Measurements from ENCODE around the gene LLCFC1.

DNA sequence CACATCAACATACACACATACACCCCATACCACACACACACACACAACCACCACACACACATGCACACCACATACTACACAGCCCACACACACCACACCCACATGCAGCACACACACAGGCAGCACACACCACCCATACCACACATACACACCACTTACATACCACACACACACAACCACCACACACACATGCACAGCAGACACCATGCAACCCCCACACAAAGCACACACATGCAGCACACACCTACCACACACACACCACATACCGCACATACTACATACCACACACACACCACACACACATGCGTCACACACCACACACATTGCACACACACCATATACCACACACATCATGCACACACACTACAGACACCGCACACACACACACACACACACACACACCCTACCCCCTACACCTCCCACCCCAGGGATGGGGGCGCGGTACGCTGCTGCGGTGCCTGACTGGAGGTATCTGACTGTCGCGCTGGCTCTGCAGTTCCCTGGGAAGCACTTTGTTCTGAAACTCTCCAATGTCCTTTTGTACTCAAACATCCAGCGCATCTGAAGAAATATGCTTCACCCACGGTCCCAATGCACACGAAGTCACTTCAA is 48.3 kb upstream of the LLCFC1 start:
- TF ChIP-seq RNF2 (IDR thresholded peaks at IDR 0.05; ENCODE audit: borderline replicate concordance, low read depth, low read length, missing control alignments, poor library complexity, severe bottlenecking), result no peak
- TF ChIP-seq, protein P1, sequence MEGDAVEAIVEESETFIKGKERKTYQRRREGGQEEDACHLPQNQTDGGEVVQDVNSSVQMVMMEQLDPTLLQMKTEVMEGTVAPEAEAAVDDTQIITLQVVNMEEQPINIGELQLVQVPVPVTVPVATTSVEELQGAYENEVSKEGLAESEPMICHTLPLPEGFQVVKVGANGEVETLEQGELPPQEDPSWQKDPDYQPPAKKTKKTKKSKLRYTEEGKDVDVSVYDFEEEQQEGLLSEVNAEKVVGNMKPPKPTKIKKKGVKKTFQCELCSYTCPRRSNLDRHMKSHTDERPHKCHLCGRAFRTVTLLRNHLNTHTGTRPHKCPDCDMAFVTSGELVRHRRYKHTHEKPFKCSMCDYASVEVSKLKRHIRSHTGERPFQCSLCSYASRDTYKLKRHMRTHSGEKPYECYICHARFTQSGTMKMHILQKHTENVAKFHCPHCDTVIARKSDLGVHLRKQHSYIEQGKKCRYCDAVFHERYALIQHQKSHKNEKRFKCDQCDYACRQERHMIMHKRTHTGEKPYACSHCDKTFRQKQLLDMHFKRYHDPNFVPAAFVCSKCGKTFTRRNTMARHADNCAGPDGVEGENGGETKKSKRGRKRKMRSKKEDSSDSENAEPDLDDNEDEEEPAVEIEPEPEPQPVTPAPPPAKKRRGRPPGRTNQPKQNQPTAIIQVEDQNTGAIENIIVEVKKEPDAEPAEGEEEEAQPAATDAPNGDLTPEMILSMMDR (IDR thresholded peaks at IDR 0.05; ENCODE audit: control extremely low read depth in 1 of 3, insufficient read depth in 1 of 3, low read depth in 1 of 3, low read length in 3 of 3), result no peak
- TF ChIP-seq CREB1 (IDR thresholded peaks at IDR 0.05), result no peak
- TF ChIP-seq EZH2 (IDR thresholded peaks at IDR 0.05; ENCODE audit: low read depth, low read length, severe bottlenecking), result no peak
- TF ChIP-seq SP1 (IDR thresholded peaks at IDR 0.05; ENCODE audit: low read depth, low read length), result no peak
- no peak for TF ChIP-seq POLR2A (IDR thresholded peaks at IDR 0.05; ENCODE audit: control extremely low read depth in 1 of 2, low read depth in 2 of 2, low read length in 2 of 2)
- no peak for TF ChIP-seq ZNF274 (IDR thresholded peaks at IDR 0.05; ENCODE audit: borderline replicate concordance, extremely low read depth, low read length)
